ENCODE data around the gene BICRA.
"Not testable (repeated sequence)": the region's sequence is repeated elsewhere in the genome, so short reads cannot be mapped to it uniquely, and the experiment has no call there.

The BICRA gene

DNA sequence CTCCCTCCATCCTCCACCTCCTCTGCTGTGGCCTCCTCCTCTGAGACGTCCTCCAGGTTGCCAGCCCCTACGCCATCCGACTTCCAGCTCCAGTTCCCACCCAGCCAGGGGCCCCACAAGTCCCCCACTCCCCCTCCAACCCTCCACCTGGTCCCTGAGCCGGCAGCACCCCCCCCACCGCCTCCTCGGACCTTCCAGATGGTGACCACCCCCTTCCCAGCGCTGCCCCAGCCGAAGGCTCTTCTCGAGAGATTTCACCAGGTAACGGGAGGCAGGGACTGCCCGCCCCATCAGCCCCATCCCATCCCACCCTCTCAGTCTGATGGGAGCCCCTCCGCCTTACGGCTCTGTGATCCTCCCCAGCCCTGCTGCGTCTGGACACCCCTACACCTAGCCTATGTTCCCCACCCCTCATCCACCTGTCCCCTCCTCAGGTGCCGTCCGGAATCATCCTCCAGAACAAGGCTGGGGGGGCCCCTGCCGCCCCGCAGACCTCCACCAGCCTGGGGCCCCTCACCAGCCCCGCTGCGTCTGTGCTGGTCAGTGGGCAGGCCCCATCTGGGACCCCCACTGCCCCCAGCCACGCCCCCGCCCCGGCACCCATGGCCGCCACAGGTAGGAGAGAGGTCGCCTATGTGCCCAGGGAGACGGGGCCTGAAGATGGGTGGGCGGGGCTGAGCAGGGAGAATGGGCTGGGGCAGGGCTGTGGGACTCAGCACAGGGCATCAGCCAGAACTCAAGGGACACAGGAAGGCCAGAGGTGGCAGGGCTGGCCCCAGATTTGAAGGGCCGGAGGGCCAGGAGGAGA is 85.7 kb downstream of the BICRA start:
- no peak for DNase-seq (ENCODE audit: low read depth)

DNA sequence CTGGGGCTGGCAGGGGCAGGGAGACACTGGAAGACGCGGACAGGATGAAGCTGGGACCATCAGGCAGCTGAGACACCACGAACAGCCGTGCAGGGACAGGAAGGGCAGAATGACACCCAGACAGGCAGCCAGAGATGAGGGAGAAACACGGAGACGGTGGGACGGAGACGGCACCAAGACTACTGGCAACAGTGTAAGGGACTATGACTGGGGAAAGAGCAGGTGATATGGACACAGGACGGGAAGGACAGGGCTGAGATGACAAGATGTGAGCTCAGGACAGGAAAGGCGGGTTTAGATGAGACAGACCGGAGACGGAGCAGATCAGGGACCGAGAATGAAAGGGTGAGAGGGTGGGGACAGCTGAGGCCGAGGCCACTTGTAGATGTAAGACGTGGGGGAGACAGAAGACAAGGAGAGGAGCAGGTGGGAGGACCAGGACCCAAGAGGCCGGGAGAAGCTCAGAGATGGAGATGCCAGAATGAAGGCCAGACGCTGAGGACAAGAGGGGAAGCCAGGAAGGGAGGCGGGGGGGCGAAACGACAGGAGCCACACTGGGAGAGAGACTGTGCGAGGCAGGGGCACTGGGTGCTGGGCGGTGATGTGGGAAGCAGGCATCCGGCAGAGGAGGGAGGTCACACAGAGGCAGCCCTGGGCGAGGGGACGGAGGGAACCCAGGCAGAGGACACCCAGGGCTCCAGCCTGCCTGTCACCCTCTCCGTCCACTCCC is 86.8 kb downstream of the BICRA start:
- no peak for DNase-seq (ENCODE audit: low read depth)

DNA sequence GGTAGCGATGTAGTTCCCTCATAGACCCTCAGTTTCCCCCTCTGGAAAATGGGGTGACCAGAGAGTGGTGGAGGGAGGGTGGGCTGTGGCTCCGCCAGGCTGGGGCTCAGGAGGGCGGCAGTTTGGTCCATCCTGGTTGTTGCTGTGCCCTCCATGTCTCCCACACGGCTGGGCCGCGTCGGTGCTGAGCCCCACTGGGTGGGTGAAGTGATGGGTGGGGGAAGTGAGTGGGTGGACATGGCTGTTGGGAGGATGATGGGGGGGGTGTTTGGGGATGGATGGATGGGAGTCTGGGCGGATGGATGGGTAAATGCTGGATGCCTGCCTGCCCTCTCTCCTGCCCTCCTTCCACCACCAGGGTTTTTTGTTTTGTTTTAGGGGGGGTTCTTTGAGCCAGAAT is 87.7 kb downstream of the BICRA start:
- DNase-seq (ENCODE audit: low read depth), result no peak

DNA sequence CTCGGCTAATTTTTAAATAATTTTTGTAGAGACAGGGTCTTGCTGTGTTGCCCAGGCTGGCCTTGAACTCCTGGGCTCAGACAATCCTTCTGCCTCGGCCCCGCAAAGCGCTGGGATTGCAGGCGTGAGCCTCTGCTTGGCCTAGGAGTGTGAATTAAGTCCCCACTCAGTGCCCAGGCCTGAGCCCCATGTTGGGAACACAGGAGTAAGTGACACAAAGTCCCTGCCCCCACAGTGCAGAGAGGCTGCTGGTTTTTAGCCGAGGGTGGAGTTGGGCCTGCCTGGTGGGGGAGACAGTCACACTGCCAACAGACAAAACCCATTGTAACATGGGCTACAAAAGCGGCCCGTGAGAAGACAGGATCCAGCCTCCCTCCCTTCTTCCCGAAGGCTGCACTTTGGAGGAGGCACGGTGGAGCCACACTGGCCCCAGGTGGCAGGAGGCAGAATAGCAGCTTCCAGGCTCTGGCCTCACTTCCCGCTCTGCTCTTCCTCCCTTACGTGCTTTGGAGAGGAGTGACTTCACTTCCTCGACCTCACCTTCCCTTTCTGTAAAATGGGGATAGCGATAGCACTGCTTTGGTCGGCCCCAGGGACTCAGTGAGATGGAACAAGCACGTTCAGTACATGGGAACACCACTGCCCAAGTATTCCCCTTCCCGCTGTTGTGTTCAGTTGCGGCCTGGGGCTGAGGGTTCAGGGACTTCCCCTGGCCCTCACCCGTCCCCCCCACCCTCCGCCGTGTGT is 89.1 kb downstream of the BICRA start:
- DNase-seq (ENCODE audit: low read depth), result peak; percentile 33

DNA sequence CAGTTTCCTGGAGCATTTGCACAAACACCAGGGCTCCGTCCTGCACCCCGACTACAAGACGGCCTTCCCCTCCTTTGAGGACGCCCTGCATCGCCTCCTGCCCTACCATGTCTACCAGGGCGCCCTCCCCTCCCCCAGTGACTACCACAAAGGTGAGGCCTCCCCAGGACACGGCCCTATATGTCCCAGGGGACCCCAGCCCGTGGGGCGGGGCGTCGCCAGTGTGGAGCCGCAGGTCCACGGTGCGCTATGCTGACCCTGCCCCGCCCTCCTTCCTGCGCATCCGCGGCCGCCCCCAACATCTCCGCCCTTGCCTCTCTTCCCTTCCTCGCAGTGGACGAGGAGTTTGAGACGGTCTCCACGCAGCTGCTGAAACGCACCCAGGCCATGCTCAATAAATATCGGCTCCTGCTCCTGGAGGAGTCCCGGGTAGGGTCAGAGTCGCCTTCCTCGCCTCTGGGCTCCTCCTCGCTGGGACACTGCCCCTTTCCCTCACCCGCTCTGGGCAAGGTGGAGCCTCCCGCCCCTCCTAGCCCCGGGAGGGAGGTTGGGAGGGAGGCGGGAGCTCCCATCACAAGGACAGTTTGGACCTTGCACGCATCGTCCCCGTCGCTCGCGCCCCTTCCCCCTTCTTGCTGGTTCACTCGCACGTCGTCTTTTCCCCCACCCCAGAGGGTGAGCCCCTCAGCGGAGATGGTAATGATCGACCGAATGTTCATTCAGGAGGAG is 89.9 kb downstream of the BICRA start:
- no peak for DNase-seq (ENCODE audit: low read depth)

DNA sequence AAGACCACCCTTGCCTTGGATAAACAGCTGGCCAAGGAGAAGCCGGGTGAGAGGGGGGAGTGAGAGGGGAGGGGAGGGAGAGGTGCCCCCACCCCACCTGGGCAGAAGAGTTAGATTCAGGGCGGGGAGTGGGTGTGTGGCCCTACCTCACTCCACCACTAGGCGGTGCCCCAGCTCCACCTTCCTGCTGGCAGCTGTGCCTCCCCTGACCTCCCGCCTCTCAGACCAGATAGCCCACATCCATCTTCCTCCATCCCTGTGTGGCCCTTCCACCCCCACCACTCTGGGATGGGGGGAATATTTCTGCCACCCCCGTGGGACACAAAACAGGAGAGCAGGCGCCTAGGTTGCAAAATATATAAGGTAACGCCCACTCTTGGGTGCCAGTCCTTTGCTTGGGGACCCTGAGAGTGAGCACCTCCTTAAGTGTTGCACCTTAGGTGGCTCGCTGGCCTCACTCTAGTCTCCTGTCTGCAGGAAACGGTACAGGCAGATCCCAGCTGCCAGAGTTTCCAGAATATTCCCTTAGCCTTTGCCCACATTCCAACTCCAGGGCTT is 90.5 kb downstream of the BICRA start:
- DNase-seq (ENCODE audit: low read depth), result no peak

DNA sequence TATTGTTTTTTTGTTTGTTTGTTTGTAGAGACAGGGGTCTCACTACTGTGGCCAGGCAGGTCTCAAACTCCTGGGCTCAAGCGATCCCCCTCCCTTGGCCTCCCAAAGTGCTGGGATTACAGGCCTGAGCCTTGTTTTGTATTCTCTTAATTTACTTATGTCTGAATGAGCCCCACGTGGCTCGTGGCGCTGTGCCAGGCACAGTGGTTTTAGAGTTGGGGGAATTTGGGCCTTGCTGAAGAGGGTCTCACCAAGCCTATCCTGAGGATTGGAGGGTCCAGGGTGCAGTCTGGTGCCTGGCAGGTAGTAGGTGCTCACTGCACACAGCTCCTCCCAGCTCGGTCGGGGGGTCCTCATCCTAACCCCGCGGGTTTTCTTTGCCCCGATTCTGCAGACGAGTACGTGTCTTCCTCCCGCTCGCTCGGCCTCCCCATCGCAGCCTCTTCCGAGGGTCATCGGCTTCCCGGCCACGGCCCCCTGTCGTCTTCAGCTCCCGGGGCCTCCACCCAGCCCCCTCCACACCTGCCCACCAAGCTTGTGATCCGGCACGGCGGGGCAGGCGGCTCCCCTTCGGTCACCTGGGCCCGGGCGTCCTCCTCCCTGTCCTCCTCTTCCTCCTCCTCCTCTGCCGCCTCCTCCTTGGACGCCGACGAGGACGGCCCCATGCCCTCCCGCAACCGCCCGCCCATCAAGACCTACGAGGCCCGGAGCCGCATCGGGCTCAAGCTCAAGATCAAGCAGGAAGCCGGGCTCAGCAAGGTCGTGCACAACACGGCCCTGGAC is 92.2 kb downstream of the BICRA start:
- DNase-seq (ENCODE audit: low read depth), result no peak

DNA sequence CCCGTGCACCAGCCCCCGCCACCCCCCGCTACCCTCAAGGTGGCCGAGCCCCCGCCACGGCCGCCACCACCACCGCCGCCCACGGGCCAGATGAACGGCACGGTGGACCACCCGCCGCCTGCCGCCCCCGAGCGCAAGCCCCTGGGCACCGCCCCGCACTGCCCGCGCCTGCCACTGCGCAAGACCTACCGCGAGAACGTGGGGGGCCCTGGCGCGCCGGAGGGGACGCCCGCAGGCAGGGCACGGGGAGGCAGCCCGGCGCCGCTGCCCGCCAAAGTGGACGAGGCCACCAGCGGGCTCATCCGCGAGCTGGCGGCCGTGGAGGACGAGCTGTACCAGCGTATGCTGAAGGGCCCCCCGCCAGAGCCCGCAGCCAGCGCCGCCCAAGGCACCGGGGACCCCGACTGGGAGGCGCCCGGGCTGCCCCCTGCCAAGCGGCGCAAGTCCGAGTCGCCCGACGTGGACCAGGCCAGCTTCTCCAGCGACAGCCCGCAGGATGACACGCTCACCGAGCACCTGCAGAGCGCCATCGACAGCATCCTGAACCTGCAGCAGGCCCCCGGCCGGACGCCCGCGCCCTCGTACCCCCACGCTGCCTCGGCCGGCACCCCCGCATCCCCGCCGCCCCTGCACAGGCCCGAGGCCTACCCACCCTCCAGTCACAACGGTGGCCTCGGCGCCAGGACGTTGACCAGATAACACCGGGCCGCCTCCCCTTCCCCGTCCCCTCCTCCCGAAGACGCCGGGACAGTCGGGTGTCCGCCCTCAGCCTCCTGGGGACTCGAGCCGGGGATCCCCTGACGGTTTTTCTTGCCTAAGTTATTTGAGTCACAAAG is 93.0 kb downstream of the BICRA start:
- DNase-seq (ENCODE audit: low read depth), result no peak

DNA sequence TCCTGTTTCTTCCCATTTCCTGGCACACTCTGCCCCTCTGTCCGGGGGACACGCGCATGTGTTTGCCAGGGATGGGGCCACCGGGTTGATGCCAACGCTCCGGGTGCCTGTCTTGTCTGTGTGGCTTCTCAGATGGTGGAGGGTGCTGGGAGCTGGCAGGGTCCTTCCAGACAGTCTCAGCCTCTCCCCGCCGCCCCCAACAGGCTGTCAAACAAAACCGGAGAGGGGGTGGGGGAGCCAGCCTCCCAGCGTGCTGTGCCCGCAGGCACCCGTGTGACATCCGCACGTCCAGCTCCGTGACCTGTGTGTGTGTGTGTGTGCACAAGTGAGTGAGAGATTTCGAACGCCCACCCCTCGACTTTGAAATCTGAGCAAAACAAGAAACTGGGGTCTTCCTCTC is 93.7 kb downstream of the BICRA start:
- no peak for DNase-seq (ENCODE audit: low read depth)

DNA sequence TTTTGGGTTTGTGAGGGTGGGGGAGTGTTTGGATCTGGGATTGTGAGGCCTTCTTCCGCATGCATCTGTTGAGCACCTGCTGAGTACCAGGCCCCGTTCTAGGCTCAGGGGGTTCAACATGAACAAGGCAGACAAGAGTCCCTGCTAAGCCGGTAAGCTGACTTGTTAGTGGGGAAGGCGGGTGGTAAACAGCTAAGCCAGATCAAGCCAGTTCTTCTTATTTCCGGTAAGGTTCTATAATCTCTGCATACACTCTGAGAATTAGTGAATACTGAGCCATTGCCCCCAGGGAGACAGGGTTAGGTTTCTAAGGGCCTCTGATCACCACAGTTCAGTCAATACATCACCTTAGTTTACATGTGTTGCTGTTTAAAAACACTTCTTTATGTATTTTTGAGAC is 94.4 kb downstream of the BICRA start:
- DNase-seq (ENCODE audit: low read depth), result no peak

DNA sequence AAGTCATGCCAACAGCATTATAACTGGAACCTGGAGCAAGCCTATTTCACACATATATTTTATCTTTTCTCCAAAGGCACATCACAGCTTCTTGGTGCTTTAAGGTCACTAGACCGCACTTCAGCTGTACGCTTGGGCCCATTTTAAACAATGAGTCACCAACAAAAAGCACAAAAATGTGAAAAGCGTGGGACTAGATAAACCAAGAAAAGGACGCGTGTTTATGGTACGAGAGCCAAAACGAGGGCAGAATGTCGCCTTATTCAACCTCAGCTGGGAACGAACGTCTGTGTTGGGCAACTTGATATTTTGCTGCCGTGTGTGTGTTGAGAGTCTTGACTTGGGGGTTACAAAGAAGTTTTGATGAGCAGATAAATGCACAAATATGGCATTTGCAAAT is 95.1 kb downstream of the BICRA start:
- DNase-seq (ENCODE audit: low read depth), result no peak

DNA sequence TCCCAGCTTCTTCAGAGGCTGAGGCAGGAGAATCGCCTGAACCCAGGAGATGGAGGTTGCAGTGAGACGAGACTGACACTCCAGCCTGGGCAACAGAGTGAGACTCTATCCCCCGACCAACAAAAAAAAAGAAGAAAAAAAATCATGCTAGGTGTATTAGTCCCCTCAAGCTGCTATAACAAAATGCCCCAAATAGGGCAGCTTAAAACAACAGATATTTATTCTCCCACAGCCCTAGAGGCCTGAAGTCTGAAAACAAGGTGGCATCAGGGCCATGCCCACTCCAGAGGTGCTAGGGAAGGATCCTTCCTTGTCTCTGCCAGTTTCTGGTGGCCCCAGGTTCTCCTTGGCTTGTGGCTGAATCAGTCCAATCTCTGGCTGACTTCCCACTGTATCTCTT is 95.7 kb downstream of the BICRA start:
- DNase-seq (ENCODE audit: low read depth), result no peak

DNA sequence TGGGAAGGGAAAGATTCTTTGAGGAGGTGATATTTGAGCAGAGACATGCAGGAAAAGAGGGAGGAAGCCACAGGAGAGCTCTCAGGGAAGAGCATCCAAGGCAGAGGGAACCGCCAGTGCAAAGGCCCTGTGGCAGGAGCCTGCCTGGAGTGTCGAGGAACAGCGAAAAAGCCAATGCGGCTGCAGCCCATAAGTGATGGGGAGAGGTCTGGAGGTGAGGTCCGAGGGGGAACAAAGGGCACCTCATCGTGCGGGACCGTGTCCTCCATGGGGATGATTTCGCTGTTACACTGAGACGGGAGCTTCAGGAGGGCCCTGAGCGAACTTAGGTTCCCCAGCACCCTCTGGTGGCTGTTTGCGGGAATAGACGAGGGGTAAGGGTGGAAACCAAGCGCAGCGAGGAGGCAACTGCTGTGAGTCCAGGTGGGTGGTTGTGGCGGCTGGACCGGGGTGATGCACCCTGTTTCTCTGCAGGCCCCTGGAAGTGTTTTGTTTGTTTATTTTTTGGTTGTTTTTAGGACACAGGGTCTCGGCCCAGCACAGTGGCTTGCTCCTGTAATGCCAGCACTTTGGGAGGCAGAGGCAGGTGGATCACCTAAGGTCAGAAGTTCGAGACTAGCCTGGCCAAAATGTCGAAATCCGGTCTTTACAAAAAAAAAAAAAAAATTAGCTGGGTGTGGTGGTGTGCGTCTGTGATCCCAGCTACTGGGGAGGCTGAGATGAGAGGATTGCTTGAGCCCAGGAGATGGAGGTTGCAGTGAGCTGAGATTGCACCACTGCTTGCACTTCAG is 98.4 kb downstream of the BICRA start:
- DNase-seq (ENCODE audit: low read depth), result peak; percentile 24

DNA sequence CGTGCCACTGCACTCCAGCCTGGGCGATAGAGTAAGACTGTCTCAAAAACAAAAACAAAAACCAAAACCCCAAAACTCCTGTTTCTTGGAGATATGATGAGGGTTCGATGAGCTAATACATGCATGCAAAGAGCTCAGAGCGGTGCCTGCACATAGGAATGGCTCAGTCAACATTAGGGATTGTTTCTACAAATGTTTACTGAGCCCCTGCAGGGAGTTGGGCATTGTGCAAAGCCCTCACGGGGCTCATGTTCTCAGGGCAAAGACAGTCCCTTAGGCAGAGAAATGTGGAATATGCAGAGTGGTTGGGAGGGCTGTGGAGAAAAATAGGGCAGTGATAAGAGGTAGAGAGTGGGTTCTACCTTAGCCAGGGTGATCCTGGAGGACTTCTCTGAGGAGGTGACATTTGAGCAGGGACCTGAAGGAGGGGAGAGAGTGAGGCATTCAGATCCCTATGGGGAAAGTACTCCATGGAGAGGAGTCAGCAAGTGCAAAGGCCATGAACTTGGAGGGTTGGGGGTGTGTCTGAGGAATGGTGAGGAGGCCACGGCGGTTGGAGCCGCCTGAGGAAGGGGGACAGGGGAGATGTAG is 102.8 kb downstream of the BICRA start:
- no peak for DNase-seq (ENCODE audit: low read depth)

DNA sequence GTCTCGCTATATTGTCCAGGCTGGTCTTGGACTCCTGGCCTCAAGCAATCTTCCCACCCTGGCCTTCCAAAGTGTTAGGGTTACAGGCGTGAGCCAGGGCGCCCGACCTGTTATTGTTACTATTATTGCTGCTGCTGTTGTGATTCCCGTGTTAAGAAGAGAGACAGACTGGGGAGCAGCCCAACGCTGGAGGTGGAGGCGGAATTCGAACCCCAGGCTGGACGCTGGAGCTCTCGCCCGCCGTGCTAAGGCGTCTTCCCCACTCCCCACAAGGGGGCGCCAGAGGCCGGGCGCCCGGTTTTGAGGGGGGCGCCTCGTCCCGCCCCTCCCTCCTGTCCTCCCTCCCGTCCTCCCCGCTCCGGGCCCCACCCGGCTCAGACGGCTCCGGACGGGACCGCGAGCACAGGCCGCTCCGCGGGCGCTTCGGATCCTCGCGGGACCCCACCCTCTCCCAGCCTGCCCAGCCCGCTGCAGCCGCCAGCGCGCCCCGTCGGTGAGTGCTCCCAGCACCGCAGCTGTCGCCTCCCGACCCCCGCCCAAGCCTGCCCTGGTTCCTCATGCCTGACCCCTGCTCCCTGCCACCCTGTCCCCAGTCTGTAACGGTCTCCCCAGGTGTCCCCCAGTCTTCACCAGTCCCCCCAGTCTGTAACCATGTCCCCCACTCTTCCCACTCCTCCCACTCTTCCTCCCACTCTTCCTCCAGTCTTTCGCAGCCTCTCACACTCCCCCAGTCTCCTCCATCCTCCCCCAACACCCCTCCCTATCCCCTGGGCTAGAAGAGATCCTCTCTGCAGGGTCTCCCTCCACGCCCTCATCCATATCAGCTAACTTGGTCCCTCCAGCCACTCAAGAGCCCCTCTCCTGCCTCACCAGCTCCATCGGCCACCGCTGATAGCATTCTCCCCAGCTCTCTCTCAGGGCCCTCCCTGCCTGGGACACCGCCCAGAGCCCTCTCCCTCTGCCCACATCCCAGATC is 104.4 kb downstream of the BICRA start, which contains the start of gene EHD2:
Gene EHD2 (plus strand): TSS at position 377 of the 976 bp plus-strand sequence. CDS start 3,191 bp downstream, outside the sequence.
- DNase-seq (ENCODE audit: low read depth), result peak; percentile 15

DNA sequence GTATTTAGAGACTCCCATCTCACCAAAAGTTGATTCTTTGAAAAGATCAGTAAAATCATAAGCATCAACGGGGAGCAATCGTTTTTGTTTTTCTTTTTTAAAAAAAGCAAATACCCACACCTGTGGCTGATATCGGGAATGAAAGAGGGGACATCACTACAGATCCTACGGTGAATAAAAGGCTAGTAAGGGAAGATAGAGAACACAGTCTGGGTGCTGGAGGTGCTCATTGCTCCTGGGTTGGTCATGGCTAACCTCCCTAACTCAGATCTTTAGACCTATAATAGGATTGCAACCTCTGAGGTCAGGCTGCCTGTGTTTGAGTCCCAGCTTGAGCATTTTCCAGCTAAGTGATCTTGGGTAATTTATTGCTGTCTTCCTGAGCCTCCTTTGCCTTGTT is 105.4 kb downstream of the BICRA start:
- no peak for DNase-seq (ENCODE audit: low read depth)

DNA sequence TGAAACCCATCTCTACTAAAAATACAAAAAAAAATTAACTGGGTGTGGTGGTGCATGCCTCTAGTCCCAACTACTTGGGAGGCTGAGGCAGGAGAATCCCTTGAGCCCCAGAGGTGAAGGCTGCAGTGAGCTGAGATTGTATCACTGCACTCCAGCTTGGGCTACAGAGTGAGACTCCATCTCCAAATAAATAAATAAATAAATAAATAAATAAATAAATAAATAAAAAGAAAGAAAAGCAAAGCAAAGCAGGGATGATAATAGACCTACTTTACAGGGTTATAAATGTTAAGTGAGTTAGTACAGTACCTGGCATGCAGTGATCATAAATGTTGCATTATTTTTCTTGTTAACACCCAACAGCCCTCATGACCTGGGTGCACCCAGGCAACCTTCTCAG is 105.9 kb downstream of the BICRA start:
- not testable (repeated sequence) for DNase-seq (ENCODE audit: low read depth)
